Ovary (tissue), 3 donors: Measurements from ENCODE around the gene CSF2.

ENCODE experiments used
- POLR2A ChIP-seq: fragments of 450-650 bp; IDR thresholded peaks from one replicate; pipeline ENCODE4 v1.6.1; 2017; ENCODE audit warnings: antibody characterized with exemption, mild to moderate bottlenecking, moderate library complexity
- TF ChIP-seq, protein P1 (sequence below), 3 donors: fragments of 450-650 bp in 2 of 3; fragments of 200-600 bp in 1 of 3; IDR thresholded peaks; one replicate each; pipeline versions ENCODE4 v1.5.1 to v1.8.0; 2016 to 2022; ENCODE audit warnings: antibody characterized with exemption in 3 of 3, mild to moderate bottlenecking in 1 of 3
- donor health status: DM: no; HTN: no; CAD: no.

DNA sequence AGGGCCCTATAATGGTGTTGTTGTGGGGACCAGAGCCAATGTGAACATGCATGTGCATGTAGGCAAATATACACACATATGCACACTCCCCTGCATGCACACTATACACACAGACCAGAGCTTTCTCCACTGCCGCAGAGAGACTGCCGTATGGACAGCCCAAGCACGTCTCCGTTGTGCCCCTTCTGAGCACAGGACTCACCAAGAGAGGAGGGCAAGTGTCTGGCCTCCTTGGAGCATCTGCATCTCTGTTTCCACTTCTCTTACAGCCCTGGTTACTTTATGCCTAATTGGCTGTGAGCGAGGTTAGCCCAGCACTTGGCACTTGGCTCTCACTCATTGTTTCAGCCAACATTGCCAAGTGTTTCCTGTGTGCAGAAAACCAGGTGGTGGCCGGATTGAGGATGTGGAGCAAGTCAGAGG lies 30.4 kb downstream of the CSF2 start:
- no peak for TF ChIP-seq POLR2A
- TF ChIP-seq, protein P1, sequence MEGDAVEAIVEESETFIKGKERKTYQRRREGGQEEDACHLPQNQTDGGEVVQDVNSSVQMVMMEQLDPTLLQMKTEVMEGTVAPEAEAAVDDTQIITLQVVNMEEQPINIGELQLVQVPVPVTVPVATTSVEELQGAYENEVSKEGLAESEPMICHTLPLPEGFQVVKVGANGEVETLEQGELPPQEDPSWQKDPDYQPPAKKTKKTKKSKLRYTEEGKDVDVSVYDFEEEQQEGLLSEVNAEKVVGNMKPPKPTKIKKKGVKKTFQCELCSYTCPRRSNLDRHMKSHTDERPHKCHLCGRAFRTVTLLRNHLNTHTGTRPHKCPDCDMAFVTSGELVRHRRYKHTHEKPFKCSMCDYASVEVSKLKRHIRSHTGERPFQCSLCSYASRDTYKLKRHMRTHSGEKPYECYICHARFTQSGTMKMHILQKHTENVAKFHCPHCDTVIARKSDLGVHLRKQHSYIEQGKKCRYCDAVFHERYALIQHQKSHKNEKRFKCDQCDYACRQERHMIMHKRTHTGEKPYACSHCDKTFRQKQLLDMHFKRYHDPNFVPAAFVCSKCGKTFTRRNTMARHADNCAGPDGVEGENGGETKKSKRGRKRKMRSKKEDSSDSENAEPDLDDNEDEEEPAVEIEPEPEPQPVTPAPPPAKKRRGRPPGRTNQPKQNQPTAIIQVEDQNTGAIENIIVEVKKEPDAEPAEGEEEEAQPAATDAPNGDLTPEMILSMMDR (IDR thresholded peaks at IDR 0.05), result no peak
